ENCODE data around the gene PSMF1. TPM values are rescaled to one million over a fixed set of nuclear protein-coding genes. Genes with fewer than 3 reads are reported as not detected.

PSMF1 gene
- total and polyA plus RNA-seq, 2 of the 4 experiments (the other 2 are of a cell fraction), result 93.6 to 109 TPM

GRCh38 chr20:1103751-1104150, 14.7 kb upstream of the PSMF1 start:
- no peak overlapping the region for H3K9ac ChIP-seq (ENCODE audit: low read depth, low read length)
- ChIA-PET POLR2A (ENCODE audit: unreplicated experiment) (no interaction called here), CTCF (no interaction called here)
- H2BK15ac ChIP-seq (ENCODE audit: low read depth, low read length), result no peak overlapping the region
- ATAC-seq (ENCODE audit: low read depth) (no peak), DNase-seq (no peak)
- H2AK9ac ChIP-seq (replicated peaks; ENCODE audit: low read depth, low read length, poor library complexity), result no peak overlapping the region
- peaks cover 12% of the 10 kb centered on the region for H3K27me3 ChIP-seq (ENCODE audit: control insufficient read depth, insufficient read depth, low read length)
- H3K56ac ChIP-seq (ENCODE audit: extremely low read depth, insufficient read depth, low read length), result no peak overlapping the region
- H2BK20ac ChIP-seq (ENCODE audit: low read depth, low read length), result no peak overlapping the region
- no peak overlapping the region for H3K27ac ChIP-seq (ENCODE audit: insufficient read depth, low read length)
- TF ChIP-seq USF2 (IDR thresholded peaks at IDR 0.05; ENCODE audit: low read depth, low read length) (no peak), ELK1 (IDR thresholded peaks at IDR 0.05; ENCODE audit: borderline replicate concordance, low read depth, low read length) (no peak), CHD1 (IDR thresholded peaks at IDR 0.05; ENCODE audit: low read depth, low read length) (no peak), SMC3 (IDR thresholded peaks at IDR 0.05; ENCODE audit: low read depth, low read length) (no peak), CEBPB (IDR thresholded peaks at IDR 0.05; ENCODE audit: low read depth, low read length) (no peak), BHLHE40 (IDR thresholded peaks at IDR 0.05; ENCODE audit: low read depth, low read length) (no peak), FOS (IDR thresholded peaks at IDR 0.05; ENCODE audit: low read depth, low read length) (no peak), MAFK (IDR thresholded peaks at IDR 0.05; ENCODE audit: low read depth, low read length) (no peak), RFX5 (IDR thresholded peaks at IDR 0.05; ENCODE audit: low read depth, low read length) (no peak)
- H3K36me3 ChIP-seq (ENCODE audit: control insufficient read depth, insufficient read depth, low read length), result no peaks in the 10 kb centered on the region
- in situ Hi-C loops (cut with MboI; ENCODE audit: low sequenced_read_pairs), result no loop called here
- no peaks in the 10 kb centered on the region for H3K4me1 ChIP-seq (ENCODE audit: control insufficient read depth, insufficient read depth, low read length)
- no peak overlapping the region for H2AFZ ChIP-seq (replicated peaks; ENCODE audit: low read length, poor library complexity)
- H3K79me1 ChIP-seq (ENCODE audit: low read depth in 1 of 2, low read length in 2 of 2), result no peaks in the 10 kb centered on the region
- H4K5ac ChIP-seq (ENCODE audit: low read depth, low read length), result no peak overlapping the region
- intact Hi-C loops (cut with micrococcal nuclease), result no loop called here
- no peaks in the 10 kb centered on the region for H4K20me1 ChIP-seq (ENCODE audit: insufficient read depth, low read length)
- no peak overlapping the region for H2AK5ac ChIP-seq (ENCODE audit: low read depth, low read length)
- no peaks in the 10 kb centered on the region for H3K9me1 ChIP-seq (ENCODE audit: insufficient read depth, low read length)
- BruUV-seq (replicated peaks), result no TSS peak
- no peak overlapping the region for H3K14ac ChIP-seq (replicated peaks; ENCODE audit: low read depth, low read length)
- no CpG with 5 or more reads among the region's 3 CpGs for WGBS, 2 experiments (ENCODE audit: extremely low coverage in 2 of 2, insufficient read length in 1 of 2)
- dilution Hi-C loops (cut with HindIII; ENCODE audit: low sequenced_read_pairs, unreplicated experiment), result no loop called here
- H2BK120ac ChIP-seq (ENCODE audit: low read depth, low read length), result no peak overlapping the region
- no peak overlapping the region for H2BK5ac ChIP-seq (ENCODE audit: low read depth, low read length, poor library complexity, severe bottlenecking)
- H3K18ac ChIP-seq (ENCODE audit: low read depth, low read length), result no peak overlapping the region
- no peak overlapping the region for H3K4me2 ChIP-seq (ENCODE audit: low read depth, low read length)
- H3K9me3 ChIP-seq (ENCODE audit: control insufficient read depth, insufficient read depth, low read length), result 0 out of 2 replicates have a peak, but pooled peaks cover 1% of the 10 kb centered on the region
- H3K4ac ChIP-seq (ENCODE audit: low read depth, low read length), result no peak overlapping the region
- H4K8ac ChIP-seq (ENCODE audit: low read depth in 2 of 2, low read length in 2 of 2), result no peak overlapping the region
- no peak overlapping the region for H4K91ac ChIP-seq (ENCODE audit: insufficient read depth, low read depth, low read length)
- no peak overlapping the region for H3K4me3 ChIP-seq (ENCODE audit: insufficient read depth, low read depth, low read length)
- H3K23ac ChIP-seq (ENCODE audit: low read depth, low read length), result no peak overlapping the region

All from IMR-90 (cell line).